Globus pallidus (tissue), 1 donor: Measurements from ENCODE around the gene ANKRD55.
"Not testable (repeated sequence)": the region's sequence is repeated elsewhere in the genome, so short reads cannot be mapped to it uniquely, and the experiment has no call there.

Source experiments
- DNase-seq: peaks from one replicate; pipeline ENCODE4 v3.0.0-alpha.2; 2015; ENCODE audit warnings: low spot score

Gene ANKRD55

GRCh38 chr5:56207537-56207936 is 25.6 kb downstream of the ANKRD55 start:
- no peak for DNase-seq

DNA sequence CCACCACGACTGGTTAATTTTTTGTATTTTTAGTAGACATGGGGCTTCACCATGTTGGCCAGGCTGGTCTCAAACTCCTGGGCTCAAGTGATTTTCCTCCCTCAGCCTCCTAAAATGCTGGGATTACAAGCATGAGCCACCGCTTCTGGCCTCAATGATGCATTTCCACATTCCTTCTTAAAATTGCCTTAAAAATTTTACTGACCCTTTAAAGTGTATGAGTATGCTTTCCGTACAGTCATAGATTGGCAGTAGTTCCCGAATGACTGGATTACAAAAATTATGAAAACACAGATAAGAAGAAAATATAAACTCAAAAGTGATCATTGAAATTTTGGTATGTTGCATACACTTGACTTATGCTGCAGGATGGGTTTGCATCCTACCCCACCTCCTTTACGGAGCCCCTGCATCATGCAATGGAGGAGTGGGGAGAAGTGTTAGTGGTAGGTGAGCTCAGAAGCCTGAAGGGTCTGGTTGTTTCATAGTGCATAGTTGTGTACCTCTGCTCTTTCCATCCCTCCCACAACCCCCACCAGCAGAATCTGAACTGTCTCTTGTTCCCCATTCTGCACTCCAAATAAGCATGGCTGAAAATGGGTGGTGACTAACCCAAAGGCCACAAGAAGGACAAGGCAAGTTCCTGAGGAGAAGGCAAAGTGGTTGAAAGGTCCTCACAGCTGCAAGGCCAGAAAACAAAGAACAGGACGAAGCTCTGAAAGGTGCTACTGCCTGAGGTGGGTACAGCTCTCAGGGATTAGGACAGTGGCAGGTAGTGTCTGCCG is 26.8 kb downstream of the ANKRD55 start:
- no peak for DNase-seq

GRCh38 chr5:56203936-56204335 is 29.2 kb downstream of the ANKRD55 start:
- DNase-seq = not testable (repeated sequence)

GRCh38 chr5:56202483-56202882 is 30.6 kb downstream of the ANKRD55 start:
- DNase-seq = no peak

DNA sequence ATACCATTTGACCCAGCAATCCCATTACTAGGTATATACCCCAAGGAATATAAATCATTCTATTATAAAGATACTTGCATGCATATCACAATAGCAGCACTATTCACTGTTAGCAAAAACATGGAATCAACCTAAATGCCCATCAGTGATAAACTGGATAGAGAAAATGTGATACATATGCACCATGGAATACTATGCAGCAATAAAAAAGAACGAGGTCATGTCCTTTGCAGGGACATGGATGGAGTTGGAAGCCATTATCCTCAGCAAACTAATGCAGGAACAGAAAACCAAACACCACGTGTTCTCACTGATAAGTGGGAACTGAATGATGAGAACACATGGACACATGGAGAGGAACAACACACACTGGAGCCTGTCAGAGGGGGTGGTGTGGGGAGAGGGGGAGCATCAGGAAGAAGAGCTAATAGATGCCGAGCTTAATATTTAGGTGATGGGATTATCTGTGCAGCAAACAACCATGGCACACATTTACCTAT is 31.3 kb downstream of the ANKRD55 start:
- DNase-seq = not testable (repeated sequence)

GRCh38 chr5:56200971-56201666 is 32.0 kb downstream of the ANKRD55 start:
- peak; percentile 62 for DNase-seq

GRCh38 chr5:56195016-56195415 is 38.1 kb downstream of the ANKRD55 start:
- DNase-seq = no peak

DNA sequence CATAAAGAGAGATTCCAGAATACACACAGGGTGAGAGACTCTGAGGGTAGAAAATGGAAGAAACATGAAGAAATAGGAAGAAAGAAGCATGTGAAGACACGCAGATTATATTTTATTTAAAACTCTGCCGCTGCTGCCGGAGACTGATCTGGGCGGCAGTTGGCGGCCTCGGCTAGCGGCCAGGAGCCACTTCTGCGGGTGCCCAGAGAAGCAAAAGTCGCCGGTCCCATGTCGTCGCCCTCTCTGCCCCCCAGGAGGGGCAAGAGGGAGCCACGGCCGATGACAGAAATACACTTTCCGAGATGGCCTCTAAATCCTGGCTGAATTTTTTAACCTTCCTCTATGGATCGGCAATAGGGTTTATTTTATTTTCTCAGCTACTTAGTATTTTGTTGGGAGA is 40.9 kb downstream of the ANKRD55 start:
- no peak for DNase-seq

GRCh38 chr5:56191656-56192055 is 41.5 kb downstream of the ANKRD55 start:
- no peak for DNase-seq

DNA sequence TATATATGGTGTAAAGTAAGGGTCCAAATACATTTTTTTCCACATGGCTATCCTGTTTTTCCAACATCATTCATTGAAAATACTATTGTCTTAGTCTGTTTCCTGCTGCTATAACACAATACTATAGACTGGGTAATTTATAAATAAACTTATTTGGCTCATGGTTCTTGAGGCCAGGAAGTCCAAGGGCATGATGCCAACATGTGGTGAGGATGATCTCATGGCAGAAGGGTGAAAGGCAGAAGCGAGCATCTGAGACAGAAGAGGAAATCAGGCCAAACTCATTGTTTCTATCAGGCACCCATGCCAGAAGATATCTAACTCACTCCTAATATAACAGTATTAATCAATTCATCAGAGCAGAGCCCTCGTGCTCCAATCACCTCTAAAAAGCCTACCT is 42.6 kb downstream of the ANKRD55 start:
- peak; percentile 33 for DNase-seq

- DNase-seq = no peak
Observed at GRCh38 chr5:56185768-56186311, 47.3 kb downstream of the ANKRD55 start.

DNA sequence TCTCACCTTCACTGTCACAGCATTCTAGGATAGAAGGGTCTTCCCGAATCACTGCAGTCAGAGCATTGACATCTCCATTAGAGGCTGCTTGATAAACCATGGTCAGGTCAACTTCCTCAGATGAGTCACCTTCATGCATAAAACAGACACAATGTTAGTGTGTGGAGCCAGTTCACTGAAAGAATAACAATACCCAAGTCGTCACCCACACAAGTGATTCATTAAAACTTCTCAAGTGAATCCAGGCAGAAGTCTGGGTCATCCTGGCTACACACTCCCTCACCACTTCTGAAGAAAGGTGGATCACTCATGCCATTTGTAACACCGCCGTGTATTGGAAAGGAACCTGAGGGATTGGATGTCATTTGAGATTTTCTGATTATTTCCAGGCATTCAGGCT is 49.6 kb downstream of the ANKRD55 start:
- DNase-seq = no peak

GRCh38 chr5:56179442-56179841 is 53.7 kb downstream of the ANKRD55 start:
- no peak for DNase-seq

- DNase-seq = no peak
Observed at GRCh38 chr5:56178823-56179222, 54.3 kb downstream of the ANKRD55 start.

- DNase-seq = no peak
Observed at GRCh38 chr5:56176871-56177533, 56.1 kb downstream of the ANKRD55 start.

- no peak for DNase-seq
Observed at GRCh38 chr5:56176155-56176798, 56.9 kb downstream of the ANKRD55 start.

- no peak for DNase-seq
Observed at GRCh38 chr5:56175488-56175887, 57.6 kb downstream of the ANKRD55 start.

DNA sequence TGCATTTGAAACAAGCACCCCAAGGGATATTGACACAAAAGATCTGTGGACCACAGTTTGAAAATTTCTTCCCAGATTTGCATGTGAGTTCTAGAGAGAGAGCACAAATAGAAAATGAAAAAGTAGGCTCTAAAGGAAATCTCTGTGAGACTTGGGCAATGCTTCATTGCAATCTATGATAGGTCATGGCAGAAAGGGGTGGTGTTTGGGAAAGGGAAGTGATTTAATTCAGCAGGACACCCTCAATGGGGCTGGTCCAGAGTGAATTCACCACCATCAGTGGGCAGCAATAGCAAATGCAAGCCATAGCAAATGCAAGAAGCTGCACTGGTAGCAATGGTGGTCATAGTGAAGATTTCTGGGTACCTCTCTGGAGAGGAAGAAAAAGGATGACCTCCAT is 58.1 kb downstream of the ANKRD55 start:
- DNase-seq = no peak

GRCh38 chr5:56172241-56172640 is 60.9 kb downstream of the ANKRD55 start:
- no peak for DNase-seq

- no peak for DNase-seq
Observed at GRCh38 chr5:56170557-56170956, 62.6 kb downstream of the ANKRD55 start.

DNA sequence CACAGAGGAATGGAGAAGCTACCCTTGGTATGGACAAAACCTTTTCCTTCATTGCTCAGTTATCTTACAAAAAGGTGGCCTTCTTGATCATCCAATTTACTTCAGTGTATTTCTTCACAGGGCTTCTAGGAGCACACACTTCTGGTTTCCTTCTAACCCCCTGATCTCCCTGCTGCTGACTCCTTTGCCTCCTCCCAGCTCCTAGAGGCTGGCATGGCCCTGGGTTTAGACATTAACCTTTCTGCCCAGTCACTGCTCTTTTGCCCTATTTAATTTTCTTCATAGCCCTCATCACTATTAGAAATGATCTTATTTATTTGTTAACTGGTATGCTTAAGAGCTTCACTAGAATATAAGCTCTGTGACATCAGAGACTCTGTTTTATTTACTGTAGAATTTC is 63.2 kb downstream of the ANKRD55 start:
- DNase-seq = no peak

- DNase-seq = no peak
Observed at GRCh38 chr5:56169281-56169680, 63.8 kb downstream of the ANKRD55 start.
